Adrenal gland (tissue), 12 donors: ENCODE data around the gene TAAR8. TPM values are rescaled to one million over a fixed set of nuclear protein-coding genes. Genes with fewer than 3 reads are reported as not detected.
"Not testable (repeated sequence)": the region's sequence is repeated elsewhere in the genome, so short reads cannot be mapped to it uniquely, and the experiment has no call there.

Source experiments
- DNase-seq, 7 donors: peaks; one replicate each; pipeline ENCODE4 v3.0.0-alpha.2; 2019 to 2020
- H3K27ac ChIP-seq, 5 donors: fragments of 200-600 bp; sonication (generic) in 4 of 5; 1 replicate in 3 of 5; 2 replicates in 2 of 5; pipeline versions ENCODE4 v1.5.1 to v1.8.0; 2016 to 2020; ENCODE audit warnings: mild to moderate bottlenecking in 1 of 5
- H3K27me3 ChIP-seq: fragments of 200-600 bp; 2 replicates; pipeline ENCODE4 v1.8.0; 2021
- H3K36me3 ChIP-seq, 2 donors: fragments of 200-600 bp; replicated peaks in 1 of 2; 1 replicate in 1 of 2; 2 replicates in 1 of 2; pipeline versions ENCODE4 v1.5.1 to v1.8.0; 2018 to 2022
- H3K4me1 ChIP-seq, 2 donors: fragments of 200-600 bp; replicated peaks in 1 of 2; 1 replicate in 1 of 2; 2 replicates in 1 of 2; pipeline versions ENCODE4 v1.5.1 to v1.8.0; 2018 to 2021
- H3K4me3 ChIP-seq, 4 donors: fragments of 200-600 bp; sonication (generic) in 3 of 4; one replicate each; pipeline ENCODE4 v1.5.1; 2016 to 2018
- H3K9me3 ChIP-seq, 3 donors: fragments of 200-600 bp; sonication (generic) in 1 of 3; replicated peaks in 1 of 3; 1 replicate in 2 of 3; 2 replicates in 1 of 3; pipeline versions ENCODE4 v1.5.1 to v1.8.0; 2016 to 2021
- CTCF ChIP-seq, 6 experiments: fragments of 450-650 bp in 4 of 6; fragments of 200-600 bp in 2 of 6; sonication (generic) in 1 of 6; IDR thresholded peaks; 1 replicate in 5 of 6; 2 replicates in 1 of 6; pipeline versions ENCODE4 v1.5.1 to v1.8.0; 2016 to 2021; ENCODE audit warnings: antibody characterized with exemption in 6 of 6, mild to moderate bottlenecking in 2 of 6, moderate library complexity in 1 of 6
- POLR2A ChIP-seq, 2 donors: fragments of 450-650 bp; IDR thresholded peaks; one replicate each; pipeline ENCODE4 v1.6.1; 2017; ENCODE audit warnings: antibody characterized with exemption in 2 of 2, mild to moderate bottlenecking in 2 of 2, moderate library complexity in 1 of 2
- WGBS, 4 donors: extraction: QIAGEN DNeasy Blood & Tissue Kit in 2 of 4; methylation state at CpG; one replicate each; pipeline versions ENCODE4 v1.1.5 to v1.1.7; 2013 to 2017; 5-methylcytosine and 5-hydroxymethylcytosine counted together
- intact Hi-C, 2 donors: fragments of 100-400 bp; cut with DNase I; formaldehyde crosslinking; loops; one replicate each; pipeline versions ENCODE4 v1.14.1 to v1.15.0; 2022 to 2023
- polyA plus RNA-seq, 3 donors: library from polyadenylated mRNA; stranded (reverse); fragments of 200-250 nt in 2 of 3; fragments of 350-450 nt in 1 of 3; fragmentation: Illumina TruSeq in 1 of 3; extraction: RNeasy Lipid Tissue Mini Kit (QIAGEN cat#74804) in 1 of 3; gene quantifications; one replicate each; pipeline ENCODE4 v1.2.3, GENCODE V29; 2013 to 2014
- total RNA-seq, 9 donors: library from RNA; depleted of rRNA in 4 of 9; stranded (reverse); fragments of >200 nt in 4 of 9; fragments of 120-200 nt in 1 of 9; fragmentation: NEBNext Ultra II Directional in 1 of 9; extraction: Animal tissue kit (Norgen Biotek cat#: 25700) in 1 of 9; gene quantifications; one replicate each; pipeline versions ENCODE4 v1.1.0 to v1.2.4, GENCODE V29; 2013 to 2023
- donor health status: healthy with polysubstance abuse.
- donor health status: Bipolar disorder and iron deficiency.
- donor health status: DM: yes; HTN: yes; CAD: no.
- donor health status: DM: no; HTN: no; CAD: no.
- donor health status: DM: no; HTN: no; CAD: no.
- donor health status: DM: yes; HTN: yes; CAD: no.

Gene TAAR8
- total and polyA plus RNA-seq, 12 donors = not detected

GRCh38 chr6:132548746-132549463, 3.6 kb upstream of the TAAR8 start:
- intact Hi-C loops = no loop called here
- Histone ChIP-seq H3K4me3 (no peak overlapping the region), H3K9me3 (no peaks in the 10 kb centered on the region), H3K27me3 (no peaks in the 10 kb centered on the region), H3K27ac (no peak overlapping the region), H3K4me1 (no peaks in the 10 kb centered on the region), H3K36me3 (no peaks in the 10 kb centered on the region)
- TF ChIP-seq CTCF (IDR thresholded peaks at IDR 0.05) (no peak), POLR2A (IDR thresholded peaks at IDR 0.05) (no peak)
- DNase-seq = no peak
- 80 to 90% (median 85%) methylated on average over 4 of the region's 4 CpGs for WGBS, 4 donors

DNA sequence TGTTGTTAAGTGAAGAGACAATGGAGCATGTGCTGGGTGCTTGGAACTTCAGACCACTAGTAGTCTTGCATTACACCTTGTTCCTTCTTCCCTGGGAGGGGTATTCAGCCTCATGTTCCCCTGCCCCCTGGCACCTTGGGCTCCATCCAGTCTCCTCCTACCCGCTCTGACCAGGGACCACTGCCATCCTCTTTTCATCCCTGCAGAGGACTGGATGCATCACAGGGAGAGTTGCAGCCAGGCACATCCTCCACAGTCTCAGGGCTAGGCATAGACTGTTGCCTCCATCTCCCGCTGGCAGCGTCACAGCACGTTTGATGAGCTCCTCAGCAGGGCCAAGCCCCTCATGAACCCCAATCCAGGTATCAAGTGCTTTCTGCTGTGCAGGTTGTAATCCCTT, 1.3 kb upstream of the TAAR8 start:
- Histone ChIP-seq H3K4me1 (no peaks in the 10 kb centered on the region), H3K27me3 (no peaks in the 10 kb centered on the region), H3K36me3 (no peaks in the 10 kb centered on the region), H3K27ac (no peak overlapping the region), H3K9me3 (no peaks in the 10 kb centered on the region), H3K4me3 (no peak overlapping the region)
- WGBS, 4 donors = 72 to 89% (median 82%) methylated on average over 4 of the region's 4 CpGs
- intact Hi-C loops = no loop called here
- TF ChIP-seq POLR2A (IDR thresholded peaks at IDR 0.05) (no peak), CTCF (IDR thresholded peaks at IDR 0.05) (no peak)
- DNase-seq = no peak

- H3K4me3 ChIP-seq, DNase-seq, H3K4me1 ChIP-seq, H3K9me3 ChIP-seq, intact Hi-C loops, H3K27ac ChIP-seq, H3K36me3 ChIP-seq, H3K27me3 ChIP-seq: not testable (repeated sequence)
- WGBS, 4 donors = 50 to 76% (median 59%) methylated on average over 3 of the region's 3 CpGs
These were observed 7.6 kb downstream of the TAAR8 start for GRCh38 chr6:132560087-132560486.

- WGBS, 4 donors = 79 to 86% (median 82%) methylated on average over 6 of the region's 6 CpGs
- Histone ChIP-seq H3K27ac (no peak overlapping the region), H3K4me3 (no peak overlapping the region), H3K4me1 (no peaks in the 10 kb centered on the region), H3K9me3 (no peaks in the 10 kb centered on the region), H3K36me3 (no peaks in the 10 kb centered on the region), H3K27me3 (peaks cover 14% of the 10 kb centered on the region)
- intact Hi-C loops = no loop called here
- no peak for DNase-seq
- no peak for TF ChIP-seq CTCF (IDR thresholded peaks at IDR 0.05)
- TF ChIP-seq POLR2A (IDR thresholded peaks at IDR 0.05) = no peak
These were observed 13.9 kb downstream of the TAAR8 start for GRCh38 chr6:132566404-132566803.

DNA sequence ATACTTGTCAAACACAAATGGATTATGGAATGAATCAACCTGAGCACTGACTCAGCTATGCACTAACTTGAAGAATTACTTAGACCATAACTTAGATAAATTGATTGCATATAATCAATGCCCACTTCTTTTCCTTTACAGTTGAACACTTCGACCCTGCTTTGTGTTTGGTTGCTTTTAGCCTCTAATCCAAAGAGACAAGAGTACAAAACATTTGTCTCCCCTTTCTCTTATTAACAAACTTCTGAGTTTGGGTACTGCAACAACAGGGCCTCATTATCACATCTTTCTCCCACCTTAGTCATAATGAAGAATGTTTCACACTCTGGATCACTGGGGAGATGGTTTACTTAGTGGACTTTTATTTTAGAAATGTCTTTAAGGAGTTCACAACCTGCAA, 15.1 kb downstream of the TAAR8 start:
- 66 to 97% (median 81%) methylated on average over 1 of the region's 1 CpG for WGBS, 4 donors
- Histone ChIP-seq H3K4me1 (no peaks in the 10 kb centered on the region), H3K9me3 (no peaks in the 10 kb centered on the region), H3K36me3 (no peaks in the 10 kb centered on the region), H3K27me3 (peaks cover 14% of the 10 kb centered on the region), H3K27ac (no peak overlapping the region), H3K4me3 (no peak overlapping the region)
- no peak for TF ChIP-seq POLR2A (IDR thresholded peaks at IDR 0.05)
- TF ChIP-seq CTCF (IDR thresholded peaks at IDR 0.05) = no peak
- intact Hi-C loops = no loop called here
- no peak for DNase-seq
